Measurements from ENCODE around the gene SCG3. TPM values are rescaled to one million over a fixed set of nuclear protein-coding genes. Genes with fewer than 3 reads are reported as not detected.

SCG3 gene
- total and polyA plus RNA-seq, 2 of the 13 experiments (the other 11 are each of a cell fraction or from before 2014, with no cell fraction given): not detected

DNA sequence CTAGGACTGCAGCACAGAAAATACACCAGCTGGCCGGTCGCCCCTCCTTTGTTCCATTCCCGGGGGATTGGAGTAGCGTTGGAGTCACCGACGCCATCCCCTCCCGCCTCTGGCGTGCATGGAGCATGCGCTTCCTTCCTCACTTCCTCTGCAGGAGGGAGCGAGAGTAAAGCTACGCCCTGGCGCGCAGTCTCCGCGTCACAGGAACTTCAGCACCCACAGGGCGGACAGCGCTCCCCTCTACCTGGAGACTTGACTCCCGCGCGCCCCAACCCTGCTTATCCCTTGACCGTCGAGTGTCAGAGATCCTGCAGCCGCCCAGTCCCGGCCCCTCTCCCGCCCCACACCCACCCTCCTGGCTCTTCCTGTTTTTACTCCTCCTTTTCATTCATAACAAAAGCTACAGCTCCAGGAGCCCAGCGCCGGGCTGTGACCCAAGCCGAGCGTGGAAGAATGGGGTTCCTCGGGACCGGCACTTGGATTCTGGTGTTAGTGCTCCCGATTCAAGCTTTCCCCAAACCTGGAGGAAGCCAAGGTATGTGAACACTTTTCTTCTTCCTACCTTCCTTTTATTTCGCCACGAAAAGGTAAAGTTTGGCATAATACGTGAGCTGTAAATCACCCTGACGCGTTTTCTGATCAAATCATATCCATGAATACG lies at the start of gene SCG3 (continued):
- TF ChIP-seq HCFC1 (IDR thresholded peaks at IDR 0.05; ENCODE audit: low read depth, low read length): no peak
- TF ChIP-seq TEAD3 (CRISPR knock-in tag; optimal IDR thresholded peaks at IDR 0.05; ENCODE audit: borderline replicate concordance): peak; percentile 36
- no peak for TF ChIP-seq ZNF33B (CRISPR knock-in tag; IDR thresholded peaks at IDR 0.05)
- TF ChIP-seq ZNF670 (CRISPR knock-in tag; IDR thresholded peaks at IDR 0.05; ENCODE audit: borderline replicate concordance): no peak
- TF ChIP-seq MEF2D (CRISPR knock-in tag; IDR thresholded peaks at IDR 0.05): peak; percentile 49; the same call in 1 of the 2 replicates
- TF ChIP-seq RXRA (CRISPR knock-in tag; IDR thresholded peaks at IDR 0.05): 0 out of 2 replicates have a peak, but pooled peaks have one; percentile 41
- TF ChIP-seq ZBTB38 (CRISPR knock-in tag; IDR thresholded peaks at IDR 0.05): no peak; the same call in 1 of the 2 replicates
- TF ChIP-seq MEIS2 (CRISPR knock-in tag; IDR thresholded peaks at IDR 0.05): peak; percentile 76
- TF ChIP-seq GATA4 (IDR thresholded peaks at IDR 0.05; ENCODE audit: borderline replicate concordance, low read depth): no peak
- peak; percentile 98 for TF ChIP-seq WIZ (CRISPR knock-in tag; IDR thresholded peaks at IDR 0.05)
- TF ChIP-seq SRF (IDR thresholded peaks at IDR 0.05; ENCODE audit: low read depth, low read length): no peak
- TF ChIP-seq ZNF549 (CRISPR knock-in tag; IDR thresholded peaks at IDR 0.05): no peak
- TF ChIP-seq ZNF772 (CRISPR knock-in tag; IDR thresholded peaks at IDR 0.05): peak; percentile 60; the same call in 1 of the 2 replicates
- TF ChIP-seq MIXL1 (CRISPR knock-in tag; IDR thresholded peaks at IDR 0.05): 0 out of 2 replicates have a peak, but pooled peaks have one; percentile 39
- no peak for TF ChIP-seq POLR2AphosphoS5 (IDR thresholded peaks at IDR 0.05; ENCODE audit: low read depth, low read length)
- TF ChIP-seq, protein P1, sequence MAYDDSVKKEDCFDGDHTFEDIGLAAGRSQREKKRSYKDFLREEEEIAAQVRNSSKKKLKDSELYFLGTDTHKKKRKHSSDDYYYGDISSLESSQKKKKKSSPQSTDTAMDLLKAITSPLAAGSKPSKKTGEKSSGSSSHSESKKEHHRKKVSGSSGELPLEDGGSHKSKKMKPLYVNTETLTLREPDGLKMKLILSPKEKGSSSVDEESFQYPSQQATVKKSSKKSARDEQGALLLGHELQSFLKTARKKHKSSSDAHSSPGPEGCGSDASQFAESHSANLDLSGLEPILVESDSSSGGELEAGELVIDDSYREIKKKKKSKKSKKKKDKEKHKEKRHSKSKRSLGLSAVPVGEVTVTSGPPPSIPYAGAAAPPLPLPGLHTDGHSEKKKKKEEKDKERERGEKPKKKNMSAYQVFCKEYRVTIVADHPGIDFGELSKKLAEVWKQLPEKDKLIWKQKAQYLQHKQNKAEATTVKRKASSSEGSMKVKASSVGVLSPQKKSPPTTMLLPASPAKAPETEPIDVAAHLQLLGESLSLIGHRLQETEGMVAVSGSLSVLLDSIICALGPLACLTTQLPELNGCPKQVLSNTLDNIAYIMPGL (CRISPR knock-in tag; IDR thresholded peaks at IDR 0.05; ENCODE audit: borderline replicate concordance in 1 of 2, low read depth in 1 of 2): no peak
- TF ChIP-seq, protein P2, sequence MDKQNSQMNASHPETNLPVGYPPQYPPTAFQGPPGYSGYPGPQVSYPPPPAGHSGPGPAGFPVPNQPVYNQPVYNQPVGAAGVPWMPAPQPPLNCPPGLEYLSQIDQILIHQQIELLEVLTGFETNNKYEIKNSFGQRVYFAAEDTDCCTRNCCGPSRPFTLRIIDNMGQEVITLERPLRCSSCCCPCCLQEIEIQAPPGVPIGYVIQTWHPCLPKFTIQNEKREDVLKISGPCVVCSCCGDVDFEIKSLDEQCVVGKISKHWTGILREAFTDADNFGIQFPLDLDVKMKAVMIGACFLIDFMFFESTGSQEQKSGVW (CRISPR knock-in tag; IDR thresholded peaks at IDR 0.05; ENCODE audit: borderline replicate concordance): no peak
- TF ChIP-seq, protein P3, sequence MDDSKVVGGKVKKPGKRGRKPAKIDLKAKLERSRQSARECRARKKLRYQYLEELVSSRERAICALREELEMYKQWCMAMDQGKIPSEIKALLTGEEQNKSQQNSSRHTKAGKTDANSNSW (CRISPR knock-in tag; IDR thresholded peaks at IDR 0.05; ENCODE audit: borderline replicate concordance): no peak
- no peak for TF ChIP-seq CBX2 (IDR thresholded peaks at IDR 0.05; ENCODE audit: low read depth, low read length)
- no peak for TF ChIP-seq CBX2 (CRISPR knock-in tag; IDR thresholded peaks at IDR 0.05; ENCODE audit: low read depth)
- no peak for TF ChIP-seq SETDB1 (CRISPR knock-in tag; IDR thresholded peaks at IDR 0.05; ENCODE audit: borderline replicate concordance)
- TF ChIP-seq ZBTB20 (CRISPR knock-in tag; IDR thresholded peaks at IDR 0.05; ENCODE audit: borderline replicate concordance, low read depth): peak; percentile 72; the same call in 1 of the 2 replicates
- no peak for TF ChIP-seq MAFK (conservative IDR thresholded peaks at IDR 0.05 in 1 of 2, IDR thresholded peaks at IDR 0.05 in 1 of 2; ENCODE audit: low read length in 2 of 2)
- TF ChIP-seq ZNF644 (CRISPR knock-in tag; IDR thresholded peaks at IDR 0.05; ENCODE audit: low read depth): 0 out of 2 replicates have a peak, but pooled peaks have one; percentile 27
- TF ChIP-seq NRL (CRISPR knock-in tag; IDR thresholded peaks at IDR 0.05; ENCODE audit: borderline replicate concordance): 0 out of 2 replicates have a peak, but pooled peaks have one; percentile 34
- TF ChIP-seq TCF12 (IDR thresholded peaks at IDR 0.05): no peak
- TF ChIP-seq TCF12 (CRISPR knock-in tag; IDR thresholded peaks at IDR 0.05): no peak
- peak; percentile 31 to 62; a peak in 1 of 4 replicates for TF ChIP-seq KLF16 (CRISPR knock-in tag; IDR thresholded peaks at IDR 0.05)
- TF ChIP-seq NFKB2 (CRISPR knock-in tag; IDR thresholded peaks at IDR 0.05; ENCODE audit: borderline replicate concordance): peak; percentile 81; the same call in 1 of the 2 replicates
- TF ChIP-seq NR2F6 (IDR thresholded peaks at IDR 0.05): no peak
- TF ChIP-seq NR2F6 (CRISPR knock-in tag; IDR thresholded peaks at IDR 0.05): 0 out of 2 replicates have a peak, but pooled peaks have one; percentile 14
